HG02798 (cell line): ENCODE results near the gene HMSD.

Experiments used
- ATAC-seq: cut with Tn5 transposase; IDR thresholded peaks from one replicate; pipeline ENCODE4 v1.9.1; 2021; ENCODE audit warnings: mild to moderate bottlenecking; ENCODE audit not compliant: unreplicated experiment, poor library complexity

HMSD gene

GRCh38 chr18:63951302-63951705 is 2.2 kb downstream of the HMSD start:
- peak; percentile 45 for ATAC-seq

DNA sequence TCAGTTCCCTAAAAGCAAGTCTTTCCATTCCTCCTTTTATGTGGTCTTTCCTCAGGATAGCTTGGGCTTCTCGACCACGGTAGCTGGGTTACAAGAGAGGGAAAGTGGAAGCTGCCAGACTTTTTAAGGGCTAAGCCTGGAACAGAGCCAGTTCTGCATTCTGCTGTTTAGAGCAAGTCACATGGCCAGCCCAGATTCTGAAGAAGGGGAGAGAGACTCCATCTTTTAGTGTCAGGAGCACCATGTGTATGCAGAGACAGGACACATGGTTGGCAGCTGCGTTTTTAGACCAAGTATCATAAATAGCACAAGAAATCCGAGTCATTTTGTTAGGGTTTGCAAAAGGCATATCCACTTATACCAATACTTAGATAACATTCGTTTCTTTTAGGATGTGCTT is 4.7 kb downstream of the HMSD start:
- no peak for ATAC-seq

- no peak for ATAC-seq
Observed at GRCh38 chr18:63956755-63957154, 7.7 kb downstream of the HMSD start.

GRCh38 chr18:63960891-63961290 is 11.8 kb downstream of the HMSD start:
- ATAC-seq, result no peak

- no peak for ATAC-seq
Observed at GRCh38 chr18:63961435-63961980, 12.4 kb downstream of the HMSD start.

GRCh38 chr18:63962137-63962536 is 13.0 kb downstream of the HMSD start:
- no peak for ATAC-seq

DNA sequence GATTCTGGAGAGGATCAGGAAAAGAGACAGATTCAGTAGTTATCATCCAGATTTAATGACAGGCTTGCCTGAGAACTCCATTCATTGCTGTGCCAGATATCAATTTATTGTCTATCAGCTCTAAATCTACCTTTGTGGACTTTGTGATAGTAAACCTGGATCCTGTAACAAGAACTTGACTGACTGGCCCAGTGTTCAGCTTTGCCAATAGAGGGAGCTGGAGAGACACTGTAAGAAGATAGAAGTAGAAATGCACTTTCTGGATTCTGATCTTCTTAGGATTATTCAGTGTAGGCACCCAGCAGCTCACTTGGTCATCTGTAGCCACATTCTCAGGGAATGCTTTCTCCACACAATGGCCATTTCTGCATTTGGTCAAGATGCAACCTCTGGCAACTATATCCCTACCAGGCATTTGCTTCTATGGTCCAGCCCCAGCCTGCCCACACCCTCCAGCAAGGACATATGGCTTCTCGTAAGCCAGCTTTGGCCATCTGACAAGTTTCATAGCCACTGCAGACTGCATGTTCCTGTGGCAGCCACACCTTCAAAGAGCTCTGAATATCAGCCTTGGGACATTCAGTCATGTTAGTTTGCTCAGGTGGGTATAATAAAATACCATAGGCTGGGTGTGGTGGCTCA is 14.6 kb downstream of the HMSD start:
- ATAC-seq, result peak; percentile 84

DNA sequence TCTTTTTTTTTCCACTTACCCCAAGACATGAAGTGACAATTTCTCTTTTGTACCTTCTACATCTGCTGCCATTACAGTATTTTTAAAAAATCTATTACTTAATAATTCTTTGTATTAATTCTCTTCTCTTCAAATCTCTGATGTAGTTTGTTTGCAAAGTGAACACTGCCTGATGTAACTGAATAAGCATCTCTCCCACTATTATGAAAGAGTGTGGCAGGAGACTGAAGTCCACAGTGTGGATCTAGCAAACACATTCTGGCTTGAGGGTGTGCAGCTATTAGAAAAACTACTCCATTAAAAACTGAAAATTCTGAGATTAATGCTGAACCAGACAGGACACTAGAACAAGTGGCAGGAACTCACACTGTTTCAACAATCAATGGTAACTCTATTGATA is 15.8 kb downstream of the HMSD start:
- ATAC-seq, result no peak

- no peak for ATAC-seq
Observed at GRCh38 chr18:63965716-63966330, 16.7 kb downstream of the HMSD start.

GRCh38 chr18:63969942-63970808 is 21.1 kb downstream of the HMSD start, which contains the start of gene SERPINB8:
SERPINB8 (plus strand) TSS chr18:63970081; CDS start chr18:63978309, 8,228 bp downstream.
- peak; percentile 95 for ATAC-seq

DNA sequence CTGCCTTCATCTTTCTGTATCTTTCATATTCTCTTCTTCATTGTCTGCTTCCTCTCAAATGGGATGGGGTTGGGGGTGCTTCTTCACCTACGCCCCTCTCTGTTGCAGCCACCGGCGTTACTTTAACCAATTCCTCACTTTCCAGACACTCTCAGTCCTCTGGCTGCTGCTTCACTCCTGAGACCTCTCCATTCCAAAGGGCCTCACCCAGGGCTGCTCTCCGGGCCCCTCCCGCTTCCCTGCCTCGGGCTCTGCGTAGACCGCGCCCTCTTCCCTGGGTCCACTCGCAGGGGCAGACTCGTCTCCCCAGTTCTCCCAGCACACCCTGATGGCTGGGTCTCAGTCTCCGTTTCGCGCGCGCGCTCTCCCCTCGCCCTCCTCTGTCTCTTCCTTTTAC is 21.7 kb downstream of the HMSD start:
- no peak for ATAC-seq

DNA sequence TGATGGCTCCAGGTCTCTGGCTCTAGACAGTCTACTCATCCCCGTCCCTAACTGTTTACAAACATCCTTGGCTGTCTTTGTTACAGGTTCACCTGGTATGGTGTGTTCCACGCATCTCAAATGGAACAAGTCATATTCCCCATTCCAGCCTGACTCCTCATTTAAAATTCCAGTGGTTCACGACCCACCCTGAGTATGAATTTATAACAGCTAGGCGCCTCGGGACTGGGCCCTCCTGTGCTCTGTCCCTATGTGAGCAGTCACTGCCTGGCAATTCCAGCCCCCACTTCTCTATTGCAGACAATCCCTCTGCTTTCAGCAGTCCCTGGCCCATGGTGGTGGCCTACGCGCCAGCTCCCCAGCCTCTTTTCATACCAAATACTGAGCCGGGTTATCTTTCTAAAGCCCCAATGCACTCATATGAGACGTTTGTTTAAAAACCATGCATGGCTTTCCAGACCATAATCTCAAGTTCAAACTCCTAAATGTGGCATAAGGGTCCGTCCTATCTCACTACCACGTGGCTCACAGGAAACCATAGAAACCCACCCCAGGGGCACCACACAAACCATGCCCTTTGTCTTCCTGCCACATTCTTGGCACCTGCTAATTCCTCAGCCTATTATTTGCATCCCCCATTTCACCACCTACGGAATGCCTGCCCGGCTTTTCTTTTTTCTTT is 22.4 kb downstream of the HMSD start:
- no peak for ATAC-seq

DNA sequence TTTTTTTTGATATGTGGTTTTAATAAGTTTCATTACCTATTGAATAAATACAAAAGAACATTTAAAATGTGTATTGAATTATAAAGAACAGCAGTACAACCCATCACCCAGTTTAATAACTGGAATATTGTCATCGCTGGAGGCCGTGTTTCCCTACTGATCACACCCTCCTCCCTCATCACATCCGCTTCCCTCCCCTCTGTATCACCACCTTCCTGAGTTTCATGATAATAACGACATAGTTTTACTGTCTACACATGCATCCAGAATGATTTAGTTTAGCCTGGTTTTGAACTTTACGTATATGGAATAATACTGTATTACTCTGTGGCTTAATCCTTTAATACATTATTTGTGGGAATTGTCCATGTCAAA is 22.9 kb downstream of the HMSD start:
- ATAC-seq, result no peak

- no peak for ATAC-seq
Observed at GRCh38 chr18:63974991-63975390, 25.9 kb downstream of the HMSD start.

DNA sequence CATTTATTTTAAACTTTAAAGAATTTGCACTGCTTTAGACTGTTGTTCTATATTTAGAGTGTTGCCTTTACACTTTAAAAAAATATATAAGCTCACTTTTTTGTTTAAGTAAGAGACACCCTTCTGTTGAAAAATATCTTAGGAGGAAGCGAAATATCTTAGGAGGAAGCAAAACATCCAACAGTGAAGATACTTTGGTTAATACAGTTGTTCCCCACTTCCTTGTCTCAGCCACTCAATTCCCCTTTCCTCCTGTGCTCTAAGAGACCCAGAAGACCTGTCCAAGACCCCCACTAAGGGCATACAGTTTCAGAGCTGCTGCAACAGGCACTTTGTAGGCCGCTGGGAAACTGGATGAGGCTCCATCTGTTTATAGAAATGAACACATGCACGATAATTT is 26.5 kb downstream of the HMSD start:
- ATAC-seq, result no peak

- ATAC-seq, result no peak
Observed at GRCh38 chr18:63977040-63977439, 27.9 kb downstream of the HMSD start.

- peak; percentile 82 for ATAC-seq
Observed at GRCh38 chr18:63979409-63979920, 30.4 kb downstream of the HMSD start.

DNA sequence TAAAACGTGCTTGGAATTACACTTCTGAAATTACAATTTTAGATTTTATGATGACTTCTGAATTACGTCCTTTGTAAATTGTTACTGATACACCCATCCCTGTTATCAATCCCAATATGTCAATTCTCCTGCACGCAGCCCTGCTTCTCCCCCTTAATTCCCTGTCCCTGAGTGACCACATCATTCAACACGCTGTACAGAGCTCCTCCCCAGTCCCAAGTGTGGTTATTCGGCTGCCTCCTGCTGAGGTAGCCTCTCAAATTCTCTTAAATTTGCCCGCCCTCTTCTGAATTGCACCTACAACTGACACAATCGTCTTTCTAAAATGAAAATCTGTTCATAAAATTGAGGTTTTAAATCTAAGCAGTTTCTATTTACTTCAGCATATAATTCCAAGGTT is 30.9 kb downstream of the HMSD start:
- ATAC-seq, result no peak

DNA sequence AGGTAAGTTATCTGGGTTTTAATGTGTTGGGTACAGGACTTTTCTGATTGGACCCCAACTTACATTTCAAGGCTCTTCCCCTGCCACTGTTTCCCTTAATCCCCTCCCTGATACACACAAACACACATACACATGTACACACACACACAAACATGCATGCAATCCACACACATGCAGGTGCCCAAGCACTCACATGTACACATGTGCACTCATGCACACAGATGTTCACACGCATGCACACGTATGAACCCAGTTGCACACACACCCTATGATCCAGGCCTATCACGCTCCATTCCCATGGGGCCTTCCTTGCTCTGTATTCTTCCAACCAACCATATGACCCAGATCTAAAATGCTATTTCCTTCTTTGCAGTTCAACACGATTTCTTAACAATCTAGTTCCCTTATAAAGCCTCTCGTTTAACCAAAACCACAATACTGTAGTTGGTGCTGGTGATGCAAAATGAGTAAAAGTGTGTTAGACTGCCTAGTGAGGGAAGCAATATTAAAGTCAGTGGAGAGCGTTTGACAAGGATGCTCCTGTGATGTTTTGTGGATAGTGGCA is 31.9 kb downstream of the HMSD start:
- no peak for ATAC-seq

DNA sequence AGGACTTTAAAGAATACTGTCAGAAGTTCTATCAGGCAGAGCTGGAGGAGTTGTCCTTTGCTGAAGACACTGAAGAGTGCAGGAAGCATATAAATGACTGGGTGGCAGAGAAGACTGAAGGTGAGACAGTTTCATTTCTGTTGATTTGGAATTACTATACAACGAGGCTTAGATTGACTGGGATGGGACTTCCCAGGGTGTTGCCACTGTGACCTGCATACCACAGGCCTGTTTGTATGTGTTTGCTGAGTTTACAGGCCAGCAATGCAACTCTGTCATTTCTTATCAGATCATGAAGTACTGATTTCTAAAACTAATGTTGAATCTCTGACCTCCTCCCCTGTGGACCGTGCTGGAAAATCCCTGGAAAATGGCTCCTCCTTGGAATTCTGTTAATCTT is 32.6 kb downstream of the HMSD start:
- ATAC-seq, result no peak
